ENCODE results near the gene SLC28A2.

The SLC28A2 gene, protein sequence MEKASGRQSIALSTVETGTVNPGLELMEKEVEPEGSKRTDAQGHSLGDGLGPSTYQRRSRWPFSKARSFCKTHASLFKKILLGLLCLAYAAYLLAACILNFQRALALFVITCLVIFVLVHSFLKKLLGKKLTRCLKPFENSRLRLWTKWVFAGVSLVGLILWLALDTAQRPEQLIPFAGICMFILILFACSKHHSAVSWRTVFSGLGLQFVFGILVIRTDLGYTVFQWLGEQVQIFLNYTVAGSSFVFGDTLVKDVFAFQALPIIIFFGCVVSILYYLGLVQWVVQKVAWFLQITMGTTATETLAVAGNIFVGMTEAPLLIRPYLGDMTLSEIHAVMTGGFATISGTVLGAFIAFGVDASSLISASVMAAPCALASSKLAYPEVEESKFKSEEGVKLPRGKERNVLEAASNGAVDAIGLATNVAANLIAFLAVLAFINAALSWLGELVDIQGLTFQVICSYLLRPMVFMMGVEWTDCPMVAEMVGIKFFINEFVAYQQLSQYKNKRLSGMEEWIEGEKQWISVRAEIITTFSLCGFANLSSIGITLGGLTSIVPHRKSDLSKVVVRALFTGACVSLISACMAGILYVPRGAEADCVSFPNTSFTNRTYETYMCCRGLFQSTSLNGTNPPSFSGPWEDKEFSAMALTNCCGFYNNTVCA

DNA sequence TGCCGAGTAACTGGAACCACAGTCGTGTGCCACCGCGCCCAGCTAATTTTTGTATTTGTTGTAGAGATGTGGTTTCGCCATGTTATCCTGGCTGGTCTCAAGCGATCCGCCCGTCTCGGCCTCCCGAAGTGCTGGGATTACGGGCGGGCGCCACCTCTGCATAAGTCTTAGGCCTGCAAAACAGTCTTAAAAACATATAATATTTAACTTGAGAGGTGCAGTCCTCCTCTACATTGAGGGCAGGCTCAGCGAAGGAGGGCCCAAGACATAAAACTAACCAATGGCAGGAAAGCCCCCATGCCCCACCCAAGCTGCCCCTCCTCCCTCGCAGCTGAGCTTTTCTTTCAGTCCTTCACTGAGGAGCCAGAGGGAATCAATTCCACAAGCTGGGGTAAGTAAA, at the start of gene SLC28A2:
SLC28A2 (plus strand) TSS at position 347 of the 400 bp plus-strand sequence. CDS start 982 bp downstream, outside the sequence.
- Histone ChIP-seq H3K36me3 (ENCODE audit: control insufficient read depth, insufficient read depth, low read length) (no peaks in the 10 kb centered on the region), H3K27me3 (ENCODE audit: control insufficient read depth, insufficient read depth, low read length) (no peaks in the 10 kb centered on the region), H3K9ac (ENCODE audit: low read length) (no peak within 1 kb of the TSS), H3K9me3 (ENCODE audit: control insufficient read depth, insufficient read depth, low read depth, low read length) (no peaks in the 10 kb centered on the region), H3K4me1 (ENCODE audit: control insufficient read depth, insufficient read depth, low read length) (no peaks in the 10 kb centered on the region), H3K4me3 (ENCODE audit: low read depth, low read length) (no peak within 1 kb of the TSS), H3K27ac (ENCODE audit: low read depth, low read length) (no peak within 1 kb of the TSS)

DNA sequence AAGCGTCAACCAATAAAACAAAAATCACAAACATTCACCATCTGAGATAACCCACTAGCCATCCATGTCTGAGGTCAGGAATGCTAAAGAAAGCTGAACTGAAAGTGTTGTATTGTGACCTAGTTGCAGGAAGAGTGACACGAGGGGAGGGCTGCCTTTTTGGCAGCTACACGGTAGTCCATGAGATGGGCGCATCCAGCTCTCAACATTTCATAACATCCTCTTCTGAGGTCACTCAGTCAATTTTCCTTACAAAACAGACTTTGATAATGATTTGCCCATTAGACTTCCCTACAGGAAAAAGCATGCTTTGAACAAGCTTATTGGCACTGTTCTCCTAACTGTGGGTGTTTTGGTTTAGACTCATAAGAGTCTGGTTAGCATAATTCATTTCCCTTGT, 48.9 kb upstream of the SLC28A2 start:
- Histone ChIP-seq H3K36me3 (ENCODE audit: control insufficient read depth, insufficient read depth, low read length) (no peaks in the 10 kb centered on the region), H3K9ac (ENCODE audit: low read length) (no peak overlapping the region), H3K27ac (ENCODE audit: low read depth, low read length) (no peak overlapping the region), H3K27me3 (ENCODE audit: control insufficient read depth, insufficient read depth, low read length) (no peaks in the 10 kb centered on the region), H3K4me1 (ENCODE audit: control insufficient read depth, insufficient read depth, low read length) (peaks cover 6% of the 10 kb centered on the region; the same call in 1 of the 2 replicates), H3K4me3 (ENCODE audit: low read depth, low read length) (no peak overlapping the region), H3K9me3 (ENCODE audit: control insufficient read depth, insufficient read depth, low read depth, low read length) (no peaks in the 10 kb centered on the region)

DNA sequence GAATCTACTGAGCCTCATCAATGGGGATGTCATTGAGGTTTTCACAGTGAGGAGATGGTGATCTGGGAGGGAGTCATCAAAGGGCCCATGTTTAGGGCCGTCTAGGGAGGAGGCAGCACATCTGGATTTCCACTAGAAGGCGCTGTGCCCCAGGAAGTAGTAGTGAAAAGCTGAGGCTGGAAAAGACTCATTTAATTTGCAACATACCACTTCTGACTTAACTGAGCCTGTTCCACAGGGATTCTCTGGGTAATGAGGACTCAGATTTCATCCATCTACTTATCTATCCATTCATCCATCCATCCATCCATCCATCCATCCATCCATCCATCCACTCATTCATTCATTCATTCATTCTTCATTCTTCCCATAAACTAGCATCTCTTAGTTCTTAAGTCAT, 46.8 kb upstream of the SLC28A2 start:
- Histone ChIP-seq H3K4me1 (ENCODE audit: control insufficient read depth, insufficient read depth, low read length) (peaks cover 6% of the 10 kb centered on the region; the same call in 1 of the 2 replicates), H3K4me3 (ENCODE audit: low read depth, low read length) (no peak overlapping the region), H3K9me3 (ENCODE audit: control insufficient read depth, insufficient read depth, low read depth, low read length) (no peaks in the 10 kb centered on the region), H3K27ac (ENCODE audit: low read depth, low read length) (no peak overlapping the region), H3K36me3 (ENCODE audit: control insufficient read depth, insufficient read depth, low read length) (no peaks in the 10 kb centered on the region), H3K9ac (ENCODE audit: low read length) (no peak overlapping the region), H3K27me3 (ENCODE audit: control insufficient read depth, insufficient read depth, low read length) (no peaks in the 10 kb centered on the region)

DNA sequence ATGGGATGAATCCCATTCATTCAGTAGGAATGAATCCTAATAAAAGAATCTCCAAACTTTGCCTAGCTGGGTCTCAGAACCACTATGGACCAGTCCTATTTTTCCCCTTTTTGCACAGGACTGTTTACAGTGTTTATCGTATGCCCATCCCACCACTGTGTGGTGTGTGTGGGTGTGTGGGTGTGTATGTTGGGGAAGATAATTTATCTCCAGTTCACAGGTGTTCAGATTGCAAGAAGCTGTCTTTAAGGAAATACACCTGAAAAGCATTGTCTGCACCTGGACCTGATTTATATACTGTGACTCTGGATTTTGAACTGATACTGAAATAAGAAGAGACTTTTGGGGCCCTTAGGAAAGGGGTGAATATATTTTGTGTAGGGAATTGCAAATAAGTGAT, 39.5 kb upstream of the SLC28A2 start:
- H3K9me3 ChIP-seq (ENCODE audit: control insufficient read depth, insufficient read depth, low read depth, low read length) = no peaks in the 10 kb centered on the region
- no peak overlapping the region for H3K9ac ChIP-seq (ENCODE audit: low read length)
- H3K27me3 ChIP-seq (ENCODE audit: control insufficient read depth, insufficient read depth, low read length) = no peaks in the 10 kb centered on the region
- H3K27ac ChIP-seq (ENCODE audit: low read depth, low read length) = no peak overlapping the region
- no peaks in the 10 kb centered on the region for H3K36me3 ChIP-seq (ENCODE audit: control insufficient read depth, insufficient read depth, low read length)
- no peak overlapping the region for H3K4me3 ChIP-seq (ENCODE audit: low read depth, low read length)
- H3K4me1 ChIP-seq (ENCODE audit: control insufficient read depth, insufficient read depth, low read length) = no peaks in the 10 kb centered on the region

DNA sequence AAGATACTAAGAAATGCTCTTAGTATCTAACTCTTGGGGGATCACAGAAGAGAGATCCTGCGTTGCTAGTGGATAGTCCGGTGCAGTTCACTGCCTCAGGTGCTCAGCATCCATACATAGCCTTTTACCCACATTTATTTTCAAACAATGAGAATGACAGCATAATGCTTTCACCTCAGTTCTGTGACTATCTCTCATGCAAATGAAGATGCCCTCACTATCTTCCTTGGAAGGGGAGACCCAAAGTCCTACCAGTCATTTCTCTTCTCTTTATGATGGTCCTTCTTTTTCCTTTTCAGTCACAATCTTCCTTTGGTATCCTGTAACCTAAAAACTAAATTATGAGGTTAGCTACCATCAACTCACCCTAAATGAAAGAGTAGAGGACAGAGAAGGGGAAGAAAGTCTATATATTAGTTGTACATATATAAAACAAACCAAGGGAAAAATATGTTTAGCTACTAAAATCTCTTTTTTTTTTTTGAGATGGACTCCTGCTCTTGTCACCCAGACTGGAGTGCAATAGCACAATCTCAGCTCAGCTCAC, 30.9 kb upstream of the SLC28A2 start:
- H3K4me3 ChIP-seq (ENCODE audit: low read depth, low read length) = no peak overlapping the region
- no peaks in the 10 kb centered on the region for H3K9me3 ChIP-seq (ENCODE audit: control insufficient read depth, insufficient read depth, low read depth, low read length)
- no peak overlapping the region for H3K27ac ChIP-seq (ENCODE audit: low read depth, low read length)
- H3K36me3 ChIP-seq (ENCODE audit: control insufficient read depth, insufficient read depth, low read length) = no peaks in the 10 kb centered on the region
- H3K4me1 ChIP-seq (ENCODE audit: control insufficient read depth, insufficient read depth, low read length) = peaks cover 4% of the 10 kb centered on the region; the same call in 1 of the 2 replicates
- no peaks in the 10 kb centered on the region for H3K27me3 ChIP-seq (ENCODE audit: control insufficient read depth, insufficient read depth, low read length)
- no peak overlapping the region for H3K9ac ChIP-seq (ENCODE audit: low read length)

DNA sequence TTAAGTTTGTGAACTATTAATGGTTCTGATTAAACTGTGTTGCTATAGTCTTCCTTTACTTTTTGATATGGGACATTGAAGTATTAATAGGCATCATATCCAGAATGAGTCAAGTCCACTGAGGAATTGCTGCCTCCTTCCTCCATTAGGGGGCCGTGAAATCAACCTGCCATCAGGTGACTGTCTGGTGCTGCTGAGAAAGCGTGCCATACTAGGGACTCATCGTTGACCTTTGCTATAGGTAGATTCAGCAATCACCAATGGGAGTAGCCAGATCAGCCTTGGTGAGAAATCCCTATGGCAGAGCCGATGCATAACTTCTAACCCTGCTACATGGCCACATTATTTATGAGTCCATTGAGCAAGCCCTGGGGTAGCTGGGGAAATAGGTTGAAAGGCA, 30.1 kb upstream of the SLC28A2 start:
- no peak overlapping the region for H3K4me3 ChIP-seq (ENCODE audit: low read depth, low read length)
- no peak overlapping the region for H3K27ac ChIP-seq (ENCODE audit: low read depth, low read length)
- H3K27me3 ChIP-seq (ENCODE audit: control insufficient read depth, insufficient read depth, low read length) = no peaks in the 10 kb centered on the region
- no peak overlapping the region for H3K9ac ChIP-seq (ENCODE audit: low read length)
- H3K36me3 ChIP-seq (ENCODE audit: control insufficient read depth, insufficient read depth, low read length) = no peaks in the 10 kb centered on the region
- H3K9me3 ChIP-seq (ENCODE audit: control insufficient read depth, insufficient read depth, low read depth, low read length) = no peaks in the 10 kb centered on the region
- H3K4me1 ChIP-seq (ENCODE audit: control insufficient read depth, insufficient read depth, low read length) = peaks cover 4% of the 10 kb centered on the region; the same call in 1 of the 2 replicates

DNA sequence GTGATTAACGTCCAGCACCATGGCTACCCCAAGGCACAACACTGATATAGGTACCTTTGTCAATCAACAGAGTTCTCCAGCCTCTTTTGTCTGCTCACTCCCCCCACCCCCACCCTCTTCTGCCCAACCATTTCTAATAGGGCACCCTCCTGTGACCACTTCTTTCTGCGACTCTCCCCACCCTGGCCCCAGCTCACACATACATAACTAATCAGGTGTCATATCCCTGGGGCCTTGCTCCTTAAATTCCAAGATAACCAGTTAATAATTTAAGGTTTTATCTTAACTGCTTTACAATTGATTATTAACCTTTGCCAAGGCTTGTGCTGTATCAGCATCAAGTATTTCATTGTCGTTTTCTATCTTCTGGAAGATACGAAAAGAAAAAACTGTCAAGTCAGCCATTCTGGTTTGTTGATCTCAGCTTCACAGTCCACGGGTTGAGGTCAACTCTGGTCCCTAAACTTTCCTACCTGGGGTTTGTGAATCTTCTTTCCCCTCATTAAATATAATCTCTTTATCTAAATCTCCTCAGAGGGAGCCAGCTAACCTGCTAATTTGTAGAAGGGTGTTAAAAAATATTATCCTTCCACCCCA, 27.3 kb upstream of the SLC28A2 start:
- Histone ChIP-seq H3K4me3 (ENCODE audit: low read depth, low read length) (no peak overlapping the region), H3K9me3 (ENCODE audit: control insufficient read depth, insufficient read depth, low read depth, low read length) (no peaks in the 10 kb centered on the region), H3K36me3 (ENCODE audit: control insufficient read depth, insufficient read depth, low read length) (no peaks in the 10 kb centered on the region), H3K4me1 (ENCODE audit: control insufficient read depth, insufficient read depth, low read length) (peaks cover 4% of the 10 kb centered on the region; the same call in 1 of the 2 replicates), H3K27me3 (ENCODE audit: control insufficient read depth, insufficient read depth, low read length) (no peaks in the 10 kb centered on the region), H3K27ac (ENCODE audit: low read depth, low read length) (no peak overlapping the region), H3K9ac (ENCODE audit: low read length) (no peak overlapping the region)

DNA sequence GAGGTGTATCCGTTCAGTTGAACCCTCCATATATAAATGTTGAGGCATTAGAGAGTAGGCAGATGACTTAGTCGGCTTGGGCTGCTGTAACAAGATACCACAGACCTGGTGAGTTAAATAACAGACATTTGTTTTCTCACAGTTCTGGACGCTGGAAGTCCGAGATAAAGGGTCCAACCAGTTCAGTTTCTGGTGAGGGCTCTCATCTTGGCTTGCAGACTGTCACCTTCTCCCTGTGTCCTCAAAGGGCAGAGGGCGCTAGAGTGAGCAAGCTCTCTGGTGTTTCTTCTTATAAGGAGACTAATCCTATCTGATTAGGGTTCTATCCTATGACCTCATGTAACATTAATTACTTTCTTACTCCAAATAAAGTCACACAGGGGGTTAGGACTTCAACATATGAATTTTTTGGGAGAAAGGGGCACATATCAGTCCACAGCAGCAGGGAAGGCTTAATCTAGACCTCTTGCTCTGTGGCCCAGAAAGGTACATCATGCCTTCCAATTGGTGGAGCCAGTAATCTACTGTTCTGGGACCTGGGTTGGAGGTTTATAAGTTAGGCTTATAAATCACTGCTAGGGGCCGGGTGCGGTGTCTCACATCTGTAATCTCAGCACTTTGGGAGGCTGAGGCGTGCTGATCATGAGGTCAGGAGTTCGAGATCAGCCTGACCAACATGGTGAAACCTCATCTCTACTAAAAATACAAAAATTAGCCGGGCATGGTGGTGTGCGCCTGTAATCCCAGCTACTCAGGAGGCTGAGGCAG, 26.3 kb upstream of the SLC28A2 start:
- H3K9ac ChIP-seq (ENCODE audit: low read length) = no peak overlapping the region
- no peaks in the 10 kb centered on the region for H3K36me3 ChIP-seq (ENCODE audit: control insufficient read depth, insufficient read depth, low read length)
- no peaks in the 10 kb centered on the region for H3K27me3 ChIP-seq (ENCODE audit: control insufficient read depth, insufficient read depth, low read length)
- no peaks in the 10 kb centered on the region for H3K9me3 ChIP-seq (ENCODE audit: control insufficient read depth, insufficient read depth, low read depth, low read length)
- H3K4me3 ChIP-seq (ENCODE audit: low read depth, low read length) = no peak overlapping the region
- no peak overlapping the region for H3K27ac ChIP-seq (ENCODE audit: low read depth, low read length)
- peaks cover 4% of the 10 kb centered on the region; the same call in 1 of the 2 replicates for H3K4me1 ChIP-seq (ENCODE audit: control insufficient read depth, insufficient read depth, low read length)

DNA sequence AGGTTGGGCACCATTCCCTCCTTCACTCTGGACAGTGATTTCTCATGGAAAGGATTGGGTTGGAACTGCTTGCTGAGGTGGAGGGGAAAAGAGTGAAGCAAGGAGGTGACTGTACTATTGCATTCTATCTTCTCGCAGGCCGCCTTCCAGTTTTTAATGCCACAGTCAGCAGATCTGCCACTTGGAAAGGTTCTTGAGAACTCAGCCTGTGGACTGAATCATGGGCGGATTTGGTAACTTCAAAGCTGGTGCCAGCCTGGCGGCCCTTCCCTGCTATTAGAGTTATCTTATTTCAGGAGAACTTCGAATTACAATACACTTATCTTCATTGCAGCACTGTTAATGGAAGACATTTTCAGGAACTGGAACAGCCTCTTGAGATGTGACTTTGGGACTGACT, 23.1 kb upstream of the SLC28A2 start:
- Histone ChIP-seq H3K4me1 (ENCODE audit: control insufficient read depth, insufficient read depth, low read length) (peaks cover 4% of the 10 kb centered on the region; the same call in 1 of the 2 replicates), H3K4me3 (ENCODE audit: low read depth, low read length) (no peak overlapping the region), H3K9ac (ENCODE audit: low read length) (no peak overlapping the region), H3K36me3 (ENCODE audit: control insufficient read depth, insufficient read depth, low read length) (no peaks in the 10 kb centered on the region), H3K27ac (ENCODE audit: low read depth, low read length) (no peak overlapping the region), H3K27me3 (ENCODE audit: control insufficient read depth, insufficient read depth, low read length) (no peaks in the 10 kb centered on the region), H3K9me3 (ENCODE audit: control insufficient read depth, insufficient read depth, low read depth, low read length) (peaks cover 13% of the 10 kb centered on the region)

DNA sequence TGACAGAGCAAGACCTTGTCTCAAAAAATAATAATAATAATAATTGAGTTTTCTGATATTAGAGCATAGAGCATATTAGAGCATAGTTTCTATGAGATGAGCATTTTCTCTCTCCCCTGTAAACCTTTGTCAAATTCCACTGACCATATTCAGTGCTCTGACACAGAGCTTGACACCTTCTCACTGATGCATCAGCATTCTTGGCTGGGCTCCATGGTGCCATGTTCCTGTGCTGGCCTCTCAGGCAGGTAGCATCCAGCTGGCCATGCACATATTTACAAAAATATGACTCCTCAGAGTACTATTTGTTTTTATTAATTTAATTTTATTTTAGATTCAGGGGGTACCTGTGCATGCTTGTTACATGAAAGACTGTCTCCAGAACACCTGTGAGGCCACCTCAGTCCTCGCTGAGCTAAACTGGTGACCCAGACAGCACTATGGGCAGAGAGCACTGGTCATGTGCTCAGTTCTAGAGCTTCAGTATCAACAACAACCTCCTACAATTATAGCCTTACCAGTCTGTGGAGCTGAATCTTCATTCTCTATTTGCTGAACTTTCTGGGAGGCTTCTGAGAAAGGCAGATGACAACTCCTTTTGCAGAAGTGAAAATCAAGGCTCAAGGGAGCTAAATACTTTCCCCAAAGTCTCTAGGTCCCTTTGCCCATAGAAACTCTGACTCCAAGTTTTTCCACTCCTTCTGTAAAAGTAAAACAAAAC, 21.6 kb upstream of the SLC28A2 start:
- H3K4me3 ChIP-seq (ENCODE audit: low read depth, low read length) = no peak overlapping the region
- H3K36me3 ChIP-seq (ENCODE audit: control insufficient read depth, insufficient read depth, low read length) = no peaks in the 10 kb centered on the region
- peaks cover 20% of the 10 kb centered on the region for H3K9me3 ChIP-seq (ENCODE audit: control insufficient read depth, insufficient read depth, low read depth, low read length)
- no peak overlapping the region for H3K9ac ChIP-seq (ENCODE audit: low read length)
- H3K27me3 ChIP-seq (ENCODE audit: control insufficient read depth, insufficient read depth, low read length) = no peaks in the 10 kb centered on the region
- no peak overlapping the region for H3K27ac ChIP-seq (ENCODE audit: low read depth, low read length)
- H3K4me1 ChIP-seq (ENCODE audit: control insufficient read depth, insufficient read depth, low read length) = no peaks in the 10 kb centered on the region
